GM20000 (cell line): ENCODE results near the gene PTPRN2.

Experiments
- DNase-seq: peaks from one replicate; pipeline ENCODE4 v3.0.0; 2012; ENCODE audit warnings: low spot score
- TF ChIP-seq, protein P1 (sequence below): IDR thresholded peaks from 2 replicates; pipeline ENCODE4 v1.5.1; 2012; ENCODE audit warnings: mild to moderate bottlenecking, control low read depth; ENCODE audit errors: extremely low read depth, missing control alignments

Gene PTPRN2

DNA sequence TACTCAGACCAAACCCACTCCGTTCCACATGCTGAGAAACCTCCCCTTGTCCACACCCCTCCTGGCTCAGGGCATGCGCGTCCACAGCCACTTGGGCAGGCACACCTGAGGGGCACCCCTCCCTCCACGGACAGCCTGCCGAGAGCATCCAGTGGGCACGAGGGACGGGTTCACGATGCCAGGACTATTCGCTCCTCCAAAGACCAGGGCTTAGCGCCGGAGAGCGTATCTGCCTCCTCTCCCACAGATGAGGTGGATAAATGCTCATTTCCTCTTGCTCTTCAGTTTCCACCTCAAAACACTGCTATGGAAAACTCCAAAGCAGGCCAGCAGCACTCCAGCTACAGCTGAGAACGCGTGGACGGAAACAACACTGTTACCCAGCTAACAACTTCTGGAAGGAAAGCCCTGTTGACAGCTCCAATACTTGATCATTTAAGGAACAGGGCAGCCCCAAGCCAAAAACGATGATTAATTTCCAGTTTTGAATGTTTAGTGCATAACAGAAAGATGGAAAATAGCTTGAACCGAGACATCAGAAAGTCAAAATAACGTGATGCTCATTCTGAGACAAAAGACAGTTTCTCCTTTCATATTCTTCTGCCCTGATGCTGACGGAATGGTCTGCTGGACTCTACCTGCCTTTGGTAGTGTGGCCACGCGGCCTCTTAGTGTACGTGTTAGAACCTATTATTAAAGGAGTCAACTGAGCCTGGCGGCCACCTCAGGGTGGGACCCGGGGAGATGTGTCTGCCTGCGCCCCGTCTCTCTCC, 1046.1 kb downstream of the PTPRN2 start:
- no peak for DNase-seq
- TF ChIP-seq, protein P1, sequence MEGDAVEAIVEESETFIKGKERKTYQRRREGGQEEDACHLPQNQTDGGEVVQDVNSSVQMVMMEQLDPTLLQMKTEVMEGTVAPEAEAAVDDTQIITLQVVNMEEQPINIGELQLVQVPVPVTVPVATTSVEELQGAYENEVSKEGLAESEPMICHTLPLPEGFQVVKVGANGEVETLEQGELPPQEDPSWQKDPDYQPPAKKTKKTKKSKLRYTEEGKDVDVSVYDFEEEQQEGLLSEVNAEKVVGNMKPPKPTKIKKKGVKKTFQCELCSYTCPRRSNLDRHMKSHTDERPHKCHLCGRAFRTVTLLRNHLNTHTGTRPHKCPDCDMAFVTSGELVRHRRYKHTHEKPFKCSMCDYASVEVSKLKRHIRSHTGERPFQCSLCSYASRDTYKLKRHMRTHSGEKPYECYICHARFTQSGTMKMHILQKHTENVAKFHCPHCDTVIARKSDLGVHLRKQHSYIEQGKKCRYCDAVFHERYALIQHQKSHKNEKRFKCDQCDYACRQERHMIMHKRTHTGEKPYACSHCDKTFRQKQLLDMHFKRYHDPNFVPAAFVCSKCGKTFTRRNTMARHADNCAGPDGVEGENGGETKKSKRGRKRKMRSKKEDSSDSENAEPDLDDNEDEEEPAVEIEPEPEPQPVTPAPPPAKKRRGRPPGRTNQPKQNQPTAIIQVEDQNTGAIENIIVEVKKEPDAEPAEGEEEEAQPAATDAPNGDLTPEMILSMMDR = no peak

DNA sequence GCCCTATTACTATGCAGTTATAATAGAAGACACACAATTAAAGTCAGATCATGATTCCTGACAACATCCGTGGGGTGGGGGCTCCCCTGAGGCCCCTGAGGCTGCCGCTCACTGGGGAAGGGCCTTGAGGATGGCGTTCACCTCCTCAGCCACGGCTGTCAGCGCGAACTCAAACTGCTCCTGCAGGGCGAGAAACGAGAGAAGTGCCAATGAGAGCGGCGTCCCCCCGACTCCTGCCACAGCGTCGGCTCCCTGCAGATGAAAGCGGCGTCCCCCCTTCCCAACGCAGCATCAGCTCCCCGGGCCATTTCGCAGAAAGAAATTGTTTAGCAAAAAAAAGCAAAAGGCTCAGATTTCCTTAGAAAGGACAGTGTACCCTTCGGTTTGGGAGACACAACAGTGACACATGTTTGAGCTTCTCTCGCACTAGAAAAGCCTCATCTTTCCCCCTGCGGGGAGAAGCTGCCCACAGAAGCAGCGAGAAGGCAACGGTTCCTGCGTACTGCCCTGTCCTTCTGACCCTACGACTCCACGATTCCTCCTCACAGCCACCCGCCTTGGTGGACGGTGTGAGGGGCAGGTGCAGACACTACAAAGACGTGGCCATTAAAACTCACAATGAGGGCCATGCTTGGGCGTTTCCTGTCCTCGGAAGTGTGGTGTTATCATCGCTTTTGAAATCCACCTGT, 1046.9 kb downstream of the PTPRN2 start:
- no peak for DNase-seq
- TF ChIP-seq, protein P1 = no peak

- no peak for DNase-seq
- TF ChIP-seq, protein P1 = no peak
These were observed 1047.6 kb downstream of the PTPRN2 start for GRCh38 chr7:157540020-157540419.

- TF ChIP-seq, protein P1 = no peak
These were observed 1048.1 kb downstream of the PTPRN2 start for GRCh38 chr7:157539521-157539920.

DNA sequence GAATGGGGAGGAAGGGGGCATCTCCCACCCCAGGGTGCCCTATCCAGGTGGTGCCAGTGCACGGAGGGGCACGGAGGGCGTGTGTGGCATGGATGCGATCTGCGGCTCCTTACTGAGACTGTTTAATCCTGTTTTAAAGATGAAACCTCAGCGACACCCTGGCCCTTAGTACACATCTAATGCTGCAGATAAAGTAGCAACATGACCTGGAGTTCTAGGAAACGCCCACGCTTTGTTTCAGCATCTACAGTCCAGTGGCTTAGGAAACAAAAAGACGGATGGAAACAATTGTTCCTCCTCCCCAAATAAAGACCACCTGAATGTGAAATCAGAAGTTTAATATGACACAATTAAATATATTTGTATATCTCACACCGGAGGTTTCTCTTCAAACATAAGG, 1048.9 kb downstream of the PTPRN2 start:
- TF ChIP-seq, protein P1 = no peak

More at GRCh38 chr7:157539521-157539920, 1048.1 kb downstream of the PTPRN2 start:
- no peak for DNase-seq

GRCh38 chr7:157538321-157538720, 1049.3 kb downstream of the PTPRN2 start:
- TF ChIP-seq, protein P1 = no peak
- no peak for DNase-seq

More for the DNA sequence above, 1048.9 kb downstream of the PTPRN2 start:
- no peak for DNase-seq

DNA sequence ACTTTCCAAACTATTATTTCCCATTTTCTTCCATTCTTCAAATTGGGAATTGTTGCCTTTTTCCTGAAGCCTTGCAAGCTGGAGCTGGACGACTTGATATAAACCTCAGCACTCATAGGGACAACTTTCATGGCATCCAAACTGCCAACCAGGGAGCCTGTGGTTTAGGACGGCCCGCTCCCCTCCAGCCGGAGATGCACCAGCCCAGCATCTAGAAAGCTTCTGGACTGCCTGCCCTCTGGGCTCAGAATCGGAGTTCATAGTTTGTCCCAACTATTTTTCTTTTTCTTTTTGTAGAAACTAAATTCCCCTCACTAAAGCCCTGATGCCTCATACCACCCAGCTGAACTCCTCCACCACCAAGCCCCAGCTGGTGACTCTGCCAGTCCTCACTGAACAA, 1050.6 kb downstream of the PTPRN2 start:
- no peak for DNase-seq
- TF ChIP-seq, protein P1 = no peak
